ENCODE results near the gene MT1HL1. TPM values are rescaled to one million over a fixed set of nuclear protein-coding genes. Genes with fewer than 3 reads are reported as not detected.

MT1HL1 gene
- total RNA-seq, 5 donors from 2014 or later (not counting 1 experiment from before 2014, with no cell fraction given) = not detected

DNA sequence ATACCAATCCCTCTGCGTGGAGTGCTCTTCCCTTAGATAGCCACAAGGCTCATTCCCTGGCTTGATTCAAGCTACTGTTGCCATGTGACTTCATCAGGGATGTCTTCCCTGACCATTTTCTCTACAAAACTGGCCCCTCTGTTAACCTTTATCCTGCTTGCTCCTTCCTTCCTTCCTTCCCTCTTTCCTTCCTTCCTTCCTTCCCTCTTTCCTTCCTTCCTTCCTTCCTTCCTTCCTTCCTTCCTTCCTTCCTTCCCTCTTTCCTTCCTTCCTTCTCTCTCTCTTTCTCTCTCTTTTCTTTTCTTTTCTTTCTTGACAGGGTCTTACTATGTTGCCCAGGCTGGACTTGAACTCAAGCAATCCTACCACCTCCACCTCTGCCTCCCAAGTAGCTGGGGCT lies 31.5 kb upstream of the MT1HL1 start:
- POLR2A ChIA-PET = no interaction called here

DNA sequence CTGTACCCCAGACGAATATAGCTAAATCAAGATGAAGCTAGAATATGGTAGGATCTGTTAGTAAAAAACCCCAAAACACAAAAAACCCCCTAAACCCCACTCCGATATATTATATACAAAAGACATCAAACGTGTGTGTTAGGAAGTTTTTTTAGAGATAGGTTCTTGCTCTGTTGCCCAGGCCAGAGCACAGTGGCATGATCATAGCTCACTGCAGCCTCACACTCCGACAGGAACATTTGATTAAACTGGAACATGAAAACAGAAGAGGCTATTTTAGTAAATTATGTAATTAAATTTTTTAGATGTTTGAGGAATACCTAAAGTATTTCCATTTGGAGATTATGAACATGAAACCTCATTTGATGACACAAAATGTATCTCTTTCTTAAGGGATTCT lies 29.6 kb upstream of the MT1HL1 start:
- peaks cover 18 to 22% of the 10 kb centered on the region in 2 donors for H3K27me3 Mint-ChIP-seq
- ChIA-PET POLR2A (interaction anchor here in 1 of 2 donors (0.5 kb wide), 1 partner anchor 11 kb away, joined by 4 read pairs; no protein-coding TSS in a partner anchor), CTCF (interaction anchor here in 1 of 2 donors (0.8 kb wide), 1 partner anchor 52 kb away, joined by 3 read pairs; no protein-coding TSS in a partner anchor)
- H3K4me3 Mint-ChIP-seq = no peak overlapping the region
- ATAC-seq (replicated peaks in 1 of 4) = no peak
- no peaks in the 10 kb centered on the region for H3K36me3 Mint-ChIP-seq
- Histone ChIP-seq H3K4me3 (ENCODE audit: control insufficient read depth in 1 of 2, extremely low read depth in 1 of 2, low read length in 1 of 2) (no peak overlapping the region), H3K4me1 (ENCODE audit: control insufficient read depth in 1 of 2, extremely low read depth in 1 of 2, insufficient read depth in 2 of 2, low read length in 2 of 2) (no peaks in the 10 kb centered on the region), H3K36me3 (ENCODE audit: control insufficient read depth in 2 of 2, extremely low read depth in 1 of 2, insufficient read depth in 1 of 2, low read length in 1 of 2) (no peaks in the 10 kb centered on the region), H3K27ac (ENCODE audit: low read length) (no peak overlapping the region), H3K9me3 (no peaks in the 10 kb centered on the region), H3K27me3 (replicated peaks in 1 of 2; ENCODE audit: control insufficient read depth in 2 of 2, extremely low read depth in 1 of 2, insufficient read depth in 2 of 2, low read length in 1 of 2) (peaks cover 0 to 9% of the 10 kb centered on the region in 2 experiments)
- H3K27ac Mint-ChIP-seq = no peak overlapping the region
- no peaks in the 10 kb centered on the region for H3K4me1 Mint-ChIP-seq
- DNase-seq = no peak
- H3K9me3 Mint-ChIP-seq = no peaks in the 10 kb centered on the region
- WGBS (ENCODE audit: insufficient coverage) = no CpG with 5 or more reads among the region's 4 CpGs

More for the DNA sequence above, 31.5 kb upstream of the MT1HL1 start:
- H3K9me3 Mint-ChIP-seq = no peaks in the 10 kb centered on the region
- no peaks in the 10 kb centered on the region for H3K9me3 ChIP-seq
- H3K4me1 Mint-ChIP-seq = no peaks in the 10 kb centered on the region
- CTCF ChIA-PET = no interaction called here
- H3K36me3 Mint-ChIP-seq = no peaks in the 10 kb centered on the region
- ATAC-seq (replicated peaks in 1 of 4) (no peak), DNase-seq (no peak)
- H3K4me3 Mint-ChIP-seq = no peak overlapping the region
- WGBS (ENCODE audit: insufficient coverage) = 93% methylated on average over 1 of the region's 1 CpG
- H3K27me3 Mint-ChIP-seq = peaks cover 16 to 17% of the 10 kb centered on the region in 2 donors
- H3K27me3 ChIP-seq (replicated peaks in 1 of 2; ENCODE audit: control insufficient read depth in 2 of 2, extremely low read depth in 1 of 2, insufficient read depth in 2 of 2, low read length in 1 of 2) = peaks cover 2 to 12% of the 10 kb centered on the region in 2 experiments
- H3K4me1 ChIP-seq (ENCODE audit: control insufficient read depth in 1 of 2, extremely low read depth in 1 of 2, insufficient read depth in 2 of 2, low read length in 2 of 2) = no peaks in the 10 kb centered on the region
- no peaks in the 10 kb centered on the region for H3K36me3 ChIP-seq (ENCODE audit: control insufficient read depth in 2 of 2, extremely low read depth in 1 of 2, insufficient read depth in 1 of 2, low read length in 1 of 2)
- H3K4me3 ChIP-seq (ENCODE audit: control insufficient read depth in 1 of 2, extremely low read depth in 1 of 2, low read length in 1 of 2) = no peak overlapping the region
- no peak overlapping the region for H3K27ac Mint-ChIP-seq
- no peak overlapping the region for H3K27ac ChIP-seq (ENCODE audit: low read length)

- 71% methylated on average over 1 of the region's 4 CpGs for WGBS (ENCODE audit: insufficient coverage)
- no peak overlapping the region for H3K27ac ChIP-seq (ENCODE audit: low read length)
- H3K27me3 Mint-ChIP-seq = peaks cover 14 to 25% of the 10 kb centered on the region in 2 donors
- no peak overlapping the region for H3K27ac Mint-ChIP-seq
- H3K36me3 Mint-ChIP-seq = no peaks in the 10 kb centered on the region
- peaks cover 0 to 9% of the 10 kb centered on the region in 2 experiments for H3K27me3 ChIP-seq (replicated peaks in 1 of 2; ENCODE audit: control insufficient read depth in 2 of 2, extremely low read depth in 1 of 2, insufficient read depth in 2 of 2, low read length in 1 of 2)
- no peak for DNase-seq
- H3K36me3 ChIP-seq (ENCODE audit: control insufficient read depth in 2 of 2, extremely low read depth in 1 of 2, insufficient read depth in 1 of 2, low read length in 1 of 2) = no peaks in the 10 kb centered on the region
- no peaks in the 10 kb centered on the region for H3K4me1 Mint-ChIP-seq
- no peak overlapping the region for H3K4me3 Mint-ChIP-seq
- H3K9me3 ChIP-seq = no peaks in the 10 kb centered on the region
- ChIA-PET CTCF (no interaction called here), POLR2A (no interaction called here)
- no peaks in the 10 kb centered on the region for H3K4me1 ChIP-seq (ENCODE audit: control insufficient read depth in 1 of 2, extremely low read depth in 1 of 2, insufficient read depth in 2 of 2, low read length in 2 of 2)
- H3K9me3 Mint-ChIP-seq = no peaks in the 10 kb centered on the region
- ATAC-seq (replicated peaks in 1 of 4) = no peak
- H3K4me3 ChIP-seq (ENCODE audit: control insufficient read depth in 1 of 2, extremely low read depth in 1 of 2, low read length in 1 of 2) = no peak overlapping the region
These were observed 28.8 kb upstream of the MT1HL1 start for GRCh38 chr1:237033061-237033460.

DNA sequence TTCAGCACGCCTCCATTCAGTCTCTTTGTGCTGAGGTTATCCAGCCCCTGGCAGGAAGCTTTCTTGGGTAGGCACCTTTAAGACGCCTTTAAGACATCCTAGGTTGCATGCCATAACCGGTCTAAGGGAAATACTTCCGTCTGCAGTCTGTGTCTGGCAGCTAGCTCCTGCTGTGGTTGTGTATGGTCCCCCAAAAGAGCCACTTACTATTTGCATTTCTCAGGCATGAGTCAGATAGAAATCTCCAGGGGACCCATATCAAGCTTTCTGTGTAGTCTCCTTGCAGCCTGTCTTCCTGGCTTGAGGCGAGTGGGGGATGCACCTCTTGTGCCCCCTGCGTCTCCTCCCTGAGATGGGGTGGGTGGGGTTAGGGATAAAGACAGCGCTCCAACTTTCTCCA lies 27.8 kb upstream of the MT1HL1 start:
- Histone ChIP-seq H3K36me3 (ENCODE audit: control insufficient read depth in 2 of 2, extremely low read depth in 1 of 2, insufficient read depth in 1 of 2, low read length in 1 of 2) (no peaks in the 10 kb centered on the region), H3K27me3 (replicated peaks in 1 of 2; ENCODE audit: control insufficient read depth in 2 of 2, extremely low read depth in 1 of 2, insufficient read depth in 2 of 2, low read length in 1 of 2) (peaks cover 0 to 9% of the 10 kb centered on the region in 2 experiments), H3K4me3 (ENCODE audit: control insufficient read depth in 1 of 2, extremely low read depth in 1 of 2, low read length in 1 of 2) (no peak overlapping the region), H3K27ac (ENCODE audit: low read length) (no peak overlapping the region), H3K4me1 (ENCODE audit: control insufficient read depth in 1 of 2, extremely low read depth in 1 of 2, insufficient read depth in 2 of 2, low read length in 2 of 2) (no peaks in the 10 kb centered on the region), H3K9me3 (no peaks in the 10 kb centered on the region)
- POLR2A ChIA-PET = no interaction called here
- Mint-ChIP-seq H3K4me1 (no peaks in the 10 kb centered on the region), H3K27me3 (peaks cover 22 to 32% of the 10 kb centered on the region in 2 donors), H3K9me3 (no peaks in the 10 kb centered on the region), H3K27ac (no peak overlapping the region), H3K36me3 (no peaks in the 10 kb centered on the region), H3K4me3 (no peak overlapping the region)
- CTCF ChIA-PET = no interaction called here
- DNase-seq (no peak), ATAC-seq (replicated peaks in 1 of 4) (no peak)
- WGBS (ENCODE audit: insufficient coverage) = 42% methylated on average over 4 of the region's 7 CpGs

- H3K27ac ChIP-seq (ENCODE audit: low read length) = no peak overlapping the region
- no peak overlapping the region for H3K4me3 ChIP-seq (ENCODE audit: control insufficient read depth in 1 of 2, extremely low read depth in 1 of 2, low read length in 1 of 2)
- Mint-ChIP-seq H3K27ac (no peak overlapping the region), H3K4me3 (no peak overlapping the region), H3K27me3 (peaks cover 22 to 34% of the 10 kb centered on the region in 2 donors), H3K36me3 (no peaks in the 10 kb centered on the region), H3K4me1 (no peaks in the 10 kb centered on the region), H3K9me3 (no peaks in the 10 kb centered on the region)
- H3K36me3 ChIP-seq (ENCODE audit: control insufficient read depth in 2 of 2, extremely low read depth in 1 of 2, insufficient read depth in 1 of 2, low read length in 1 of 2) = no peaks in the 10 kb centered on the region
- no peaks in the 10 kb centered on the region for H3K9me3 ChIP-seq
- H3K27me3 ChIP-seq (replicated peaks in 1 of 2; ENCODE audit: control insufficient read depth in 2 of 2, extremely low read depth in 1 of 2, insufficient read depth in 2 of 2, low read length in 1 of 2) = peaks cover 0 to 9% of the 10 kb centered on the region in 2 experiments
- DNase-seq (no peak), ATAC-seq (replicated peaks in 1 of 4) (no peak)
- no peaks in the 10 kb centered on the region for H3K4me1 ChIP-seq (ENCODE audit: control insufficient read depth in 1 of 2, extremely low read depth in 1 of 2, insufficient read depth in 2 of 2, low read length in 2 of 2)
- POLR2A ChIA-PET = no interaction called here
- WGBS (ENCODE audit: insufficient coverage) = 100% methylated on average over 1 of the region's 4 CpGs
- CTCF ChIA-PET = no interaction called here
These were observed 27.2 kb upstream of the MT1HL1 start for GRCh38 chr1:237031480-237031879.

- ChIA-PET POLR2A (no interaction called here), CTCF (no interaction called here)
- H3K27ac Mint-ChIP-seq = no peak overlapping the region
- no peak for DNase-seq
- Histone ChIP-seq H3K9me3 (no peaks in the 10 kb centered on the region), H3K27me3 (replicated peaks in 1 of 2; ENCODE audit: control insufficient read depth in 2 of 2, extremely low read depth in 1 of 2, insufficient read depth in 2 of 2, low read length in 1 of 2) (peaks cover 0 to 5% of the 10 kb centered on the region in 2 experiments), H3K4me1 (ENCODE audit: control insufficient read depth in 1 of 2, extremely low read depth in 1 of 2, insufficient read depth in 2 of 2, low read length in 2 of 2) (no peaks in the 10 kb centered on the region), H3K36me3 (ENCODE audit: control insufficient read depth in 2 of 2, extremely low read depth in 1 of 2, insufficient read depth in 1 of 2, low read length in 1 of 2) (no peaks in the 10 kb centered on the region), H3K4me3 (ENCODE audit: control insufficient read depth in 1 of 2, extremely low read depth in 1 of 2, low read length in 1 of 2) (no peak overlapping the region), H3K27ac (ENCODE audit: low read length) (no peak overlapping the region)
- H3K4me3 Mint-ChIP-seq = no peak overlapping the region
- 79% methylated on average over 7 of the region's 9 CpGs for WGBS (ENCODE audit: insufficient coverage)
- no peaks in the 10 kb centered on the region for H3K36me3 Mint-ChIP-seq
- peaks cover 26 to 34% of the 10 kb centered on the region in 2 donors for H3K27me3 Mint-ChIP-seq
- no peaks in the 10 kb centered on the region for H3K4me1 Mint-ChIP-seq
- ATAC-seq (replicated peaks in 1 of 4) = no peak
- peaks cover 5 to 6% (median 5%) of the 10 kb centered on the region in 3 donors for H3K9me3 Mint-ChIP-seq
These were observed 25.8 kb upstream of the MT1HL1 start for GRCh38 chr1:237029850-237030535.

All from T-cell (primary cell).